ENCODE measurements around the gene SPO11.

Gene SPO11

DNA sequence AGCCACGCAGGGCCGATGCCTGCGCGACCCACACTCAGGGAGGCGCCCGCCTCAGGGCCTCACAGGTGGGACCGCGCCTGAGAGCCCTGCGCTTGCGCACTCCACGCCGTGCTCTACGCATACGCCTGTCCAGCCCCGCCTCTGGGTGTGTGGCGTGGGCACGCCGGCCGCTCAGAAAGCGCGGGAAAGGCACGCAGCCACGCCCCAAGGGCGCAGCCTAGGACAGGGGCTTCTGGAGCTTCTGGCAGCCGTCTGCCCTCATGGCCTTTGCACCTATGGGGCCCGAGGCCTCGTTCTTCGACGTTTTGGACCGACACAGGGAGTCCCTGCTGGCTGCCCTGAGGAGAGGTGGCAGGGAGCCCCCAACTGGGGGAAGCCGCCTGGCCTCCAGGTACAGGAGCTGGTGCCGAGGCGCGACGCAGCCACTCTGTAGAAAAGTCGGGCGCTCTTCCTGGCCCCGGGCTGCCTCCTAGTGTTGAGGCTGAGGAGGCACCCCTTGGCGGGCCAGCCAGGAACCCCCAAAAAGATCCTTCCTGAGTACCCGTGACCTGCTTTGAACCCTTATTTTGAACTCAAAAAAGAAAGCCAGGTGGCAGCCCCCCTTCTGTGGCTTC, at the start of gene SPO11:
SPO11 (plus strand) TSS at position 196 of the 614 bp plus-strand sequence; CDS start at position 261, 65 bp downstream.
- no peaks in the 10 kb centered on the region for H3K36me3 Mint-ChIP-seq (ENCODE audit: low read depth)
- H3K9me3 Mint-ChIP-seq, result no peaks in the 10 kb centered on the region
- no peak within 1 kb of the TSS for H3K4me3 Mint-ChIP-seq
- no peaks in the 10 kb centered on the region for H3K4me1 Mint-ChIP-seq (ENCODE audit: low read depth)
- peaks cover 59% of the 10 kb centered on the region for H3K27me3 Mint-ChIP-seq
- H3K27ac Mint-ChIP-seq, result no peak within 1 kb of the TSS

DNA sequence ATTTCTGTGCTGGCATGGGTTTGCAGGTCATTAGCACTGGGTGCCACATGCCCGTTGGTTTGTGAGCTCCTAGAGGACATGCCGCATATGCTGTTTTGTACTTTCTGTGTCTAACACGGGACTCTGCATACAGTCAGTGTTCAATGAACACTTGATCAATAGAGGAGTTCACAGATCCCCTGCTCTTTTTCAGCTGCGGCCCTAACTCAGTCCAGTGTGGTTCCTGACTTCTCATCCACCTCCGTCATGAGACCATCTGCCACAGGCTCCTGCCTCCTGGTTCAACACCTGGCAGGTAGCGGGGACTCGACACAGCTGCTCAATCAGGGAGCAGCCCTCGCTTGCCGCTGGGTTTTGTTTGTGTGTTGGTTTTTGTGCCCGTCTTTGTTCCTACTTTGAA, 49.4 kb upstream of the SPO11 start:
- Mint-ChIP-seq H3K27me3 (peaks cover 43% of the 10 kb centered on the region), H3K27ac (no peak overlapping the region), H3K9me3 (no peaks in the 10 kb centered on the region), H3K4me1 (ENCODE audit: low read depth) (no peaks in the 10 kb centered on the region), H3K4me3 (no peak overlapping the region), H3K36me3 (ENCODE audit: low read depth) (no peaks in the 10 kb centered on the region)

- Mint-ChIP-seq H3K4me1 (ENCODE audit: low read depth) (no peaks in the 10 kb centered on the region), H3K27ac (no peak overlapping the region), H3K4me3 (no peak overlapping the region), H3K36me3 (ENCODE audit: low read depth) (no peaks in the 10 kb centered on the region), H3K9me3 (no peaks in the 10 kb centered on the region), H3K27me3 (peaks cover 42% of the 10 kb centered on the region)
Observed at GRCh38 chr20:57281900-57282299, 47.7 kb upstream of the SPO11 start.

GRCh38 chr20:57282670-57283361, 46.8 kb upstream of the SPO11 start:
- H3K36me3 Mint-ChIP-seq (ENCODE audit: low read depth), result no peaks in the 10 kb centered on the region
- no peaks in the 10 kb centered on the region for H3K4me1 Mint-ChIP-seq (ENCODE audit: low read depth)
- H3K27ac Mint-ChIP-seq, result no peak overlapping the region
- H3K9me3 Mint-ChIP-seq, result no peaks in the 10 kb centered on the region
- no peak overlapping the region for H3K4me3 Mint-ChIP-seq
- peaks cover 51% of the 10 kb centered on the region for H3K27me3 Mint-ChIP-seq

- H3K27ac Mint-ChIP-seq, result no peak overlapping the region
- no peaks in the 10 kb centered on the region for H3K4me1 Mint-ChIP-seq (ENCODE audit: low read depth)
- no peak overlapping the region for H3K4me3 Mint-ChIP-seq
- peaks cover 61% of the 10 kb centered on the region for H3K27me3 Mint-ChIP-seq
- no peaks in the 10 kb centered on the region for H3K36me3 Mint-ChIP-seq (ENCODE audit: low read depth)
- no peaks in the 10 kb centered on the region for H3K9me3 Mint-ChIP-seq
Observed at GRCh38 chr20:57283860-57284259, 45.7 kb upstream of the SPO11 start.

GRCh38 chr20:57287007-57287880, 42.4 kb upstream of the SPO11 start:
- H3K27me3 Mint-ChIP-seq, result peaks cover 58% of the 10 kb centered on the region
- H3K4me3 Mint-ChIP-seq, result no peak overlapping the region
- H3K27ac Mint-ChIP-seq, result no peak overlapping the region
- no peaks in the 10 kb centered on the region for H3K36me3 Mint-ChIP-seq (ENCODE audit: low read depth)
- H3K4me1 Mint-ChIP-seq (ENCODE audit: low read depth), result no peaks in the 10 kb centered on the region
- H3K9me3 Mint-ChIP-seq, result no peaks in the 10 kb centered on the region

- Mint-ChIP-seq H3K27me3 (peaks cover 59% of the 10 kb centered on the region), H3K4me3 (no peak overlapping the region), H3K27ac (no peak overlapping the region), H3K36me3 (ENCODE audit: low read depth) (no peaks in the 10 kb centered on the region), H3K4me1 (ENCODE audit: low read depth) (no peaks in the 10 kb centered on the region), H3K9me3 (no peaks in the 10 kb centered on the region)
Observed at GRCh38 chr20:57287901-57288300, 41.7 kb upstream of the SPO11 start.

DNA sequence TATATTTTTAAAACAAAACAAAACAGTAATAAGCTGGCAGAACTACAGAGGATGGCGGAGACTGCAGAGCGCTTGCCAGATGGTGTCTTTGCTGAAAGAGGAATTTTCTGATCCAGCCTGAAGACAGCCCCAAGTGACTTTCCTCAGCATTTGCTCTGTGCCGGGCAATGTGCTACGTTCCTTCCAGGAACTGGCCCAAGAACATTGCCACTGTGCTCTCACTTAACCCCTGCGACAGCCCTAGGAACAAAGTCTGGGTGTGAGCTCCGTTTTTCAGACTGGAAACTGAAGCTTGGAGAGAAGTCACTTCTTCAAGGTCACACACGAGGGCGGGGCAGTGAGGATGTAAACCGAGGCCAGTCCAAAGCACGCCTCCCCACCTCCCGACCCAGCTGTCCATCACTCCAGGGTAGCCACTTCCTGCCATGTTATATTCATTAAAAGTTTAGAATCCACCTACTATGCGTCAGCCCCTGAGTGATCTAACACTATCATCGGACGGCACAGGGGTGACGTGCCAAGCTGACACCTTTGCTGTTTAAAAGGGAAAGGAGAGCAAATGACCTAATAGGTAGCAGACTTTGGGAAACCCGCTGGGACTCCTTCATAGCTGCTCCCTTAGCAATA, 40.8 kb upstream of the SPO11 start:
- H3K4me1 Mint-ChIP-seq (ENCODE audit: low read depth), result no peaks in the 10 kb centered on the region
- no peaks in the 10 kb centered on the region for H3K36me3 Mint-ChIP-seq (ENCODE audit: low read depth)
- H3K27ac Mint-ChIP-seq, result no peak overlapping the region
- peaks cover 53% of the 10 kb centered on the region for H3K27me3 Mint-ChIP-seq
- H3K9me3 Mint-ChIP-seq, result no peaks in the 10 kb centered on the region
- no peak overlapping the region for H3K4me3 Mint-ChIP-seq

DNA sequence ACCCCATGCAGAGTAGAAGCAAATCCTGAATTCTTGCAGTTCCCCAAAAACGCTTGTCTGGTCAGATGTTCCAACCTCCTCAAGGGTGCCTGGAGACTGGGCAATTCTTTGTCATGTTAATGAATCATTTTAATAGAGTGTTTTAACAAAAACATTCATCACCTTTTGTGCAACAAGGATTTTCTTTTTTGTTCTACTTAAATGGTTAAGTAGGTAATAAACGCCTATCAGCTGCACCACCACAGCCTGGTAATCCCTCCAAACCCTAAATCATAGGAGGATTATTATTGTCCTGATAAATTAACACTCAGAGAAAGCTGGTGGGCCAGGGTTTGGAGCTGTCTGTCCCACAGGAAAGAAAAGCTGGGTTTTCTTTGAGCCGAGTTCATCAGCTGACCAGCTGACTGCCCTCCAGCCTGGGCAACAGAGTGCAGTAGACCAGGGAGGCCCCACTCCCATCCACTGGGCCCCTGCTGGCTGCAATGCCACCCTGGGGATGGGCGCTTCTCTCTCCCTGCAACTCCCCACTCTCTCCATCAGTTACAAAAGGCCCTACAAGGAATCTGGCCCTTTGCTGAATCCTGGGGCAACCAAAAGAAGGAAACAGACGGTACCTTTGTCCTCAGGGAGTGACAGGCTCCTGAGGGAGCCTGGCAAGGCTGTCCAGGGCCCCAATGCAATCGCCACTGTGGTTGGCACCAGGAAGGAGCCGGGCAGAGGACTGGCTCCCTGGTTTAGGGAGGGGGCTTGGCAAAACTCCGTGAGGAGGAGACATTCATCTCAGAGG, 40.0 kb upstream of the SPO11 start:
- no peak overlapping the region for H3K27ac Mint-ChIP-seq
- H3K4me3 Mint-ChIP-seq, result no peak overlapping the region
- no peaks in the 10 kb centered on the region for H3K36me3 Mint-ChIP-seq (ENCODE audit: low read depth)
- H3K4me1 Mint-ChIP-seq (ENCODE audit: low read depth), result no peaks in the 10 kb centered on the region
- peaks cover 46% of the 10 kb centered on the region for H3K27me3 Mint-ChIP-seq
- no peaks in the 10 kb centered on the region for H3K9me3 Mint-ChIP-seq

DNA sequence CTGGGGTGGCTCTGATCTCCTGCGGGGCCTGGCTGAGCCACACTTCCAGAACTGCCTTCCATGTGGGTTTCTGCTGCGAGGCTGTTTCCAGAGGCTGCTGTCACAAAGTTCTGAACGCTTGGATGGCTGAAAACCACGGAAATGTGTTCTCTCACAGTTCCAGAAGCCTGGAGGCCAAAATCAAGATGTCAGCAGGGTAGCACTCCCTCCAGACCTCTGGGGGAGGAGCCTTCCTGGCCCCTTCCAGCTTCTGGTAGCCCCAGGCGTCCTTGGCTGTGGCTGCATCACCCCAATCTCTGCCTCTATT, 39.5 kb upstream of the SPO11 start:
- Mint-ChIP-seq H3K27ac (no peak overlapping the region), H3K27me3 (peaks cover 46% of the 10 kb centered on the region), H3K4me3 (no peak overlapping the region), H3K9me3 (no peaks in the 10 kb centered on the region), H3K36me3 (ENCODE audit: low read depth) (no peaks in the 10 kb centered on the region), H3K4me1 (ENCODE audit: low read depth) (no peaks in the 10 kb centered on the region)

GRCh38 chr20:57291003-57291402, 38.6 kb upstream of the SPO11 start:
- H3K27ac Mint-ChIP-seq, result no peak overlapping the region
- H3K36me3 Mint-ChIP-seq (ENCODE audit: low read depth), result no peaks in the 10 kb centered on the region
- no peaks in the 10 kb centered on the region for H3K9me3 Mint-ChIP-seq
- H3K4me1 Mint-ChIP-seq (ENCODE audit: low read depth), result no peaks in the 10 kb centered on the region
- no peak overlapping the region for H3K4me3 Mint-ChIP-seq
- H3K27me3 Mint-ChIP-seq, result peaks cover 46% of the 10 kb centered on the region

- Mint-ChIP-seq H3K27ac (no peak overlapping the region), H3K9me3 (no peaks in the 10 kb centered on the region), H3K36me3 (ENCODE audit: low read depth) (no peaks in the 10 kb centered on the region), H3K4me3 (no peak overlapping the region), H3K4me1 (ENCODE audit: low read depth) (no peaks in the 10 kb centered on the region), H3K27me3 (peaks cover 40% of the 10 kb centered on the region)
Observed at GRCh38 chr20:57291694-57292093, 37.9 kb upstream of the SPO11 start.

DNA sequence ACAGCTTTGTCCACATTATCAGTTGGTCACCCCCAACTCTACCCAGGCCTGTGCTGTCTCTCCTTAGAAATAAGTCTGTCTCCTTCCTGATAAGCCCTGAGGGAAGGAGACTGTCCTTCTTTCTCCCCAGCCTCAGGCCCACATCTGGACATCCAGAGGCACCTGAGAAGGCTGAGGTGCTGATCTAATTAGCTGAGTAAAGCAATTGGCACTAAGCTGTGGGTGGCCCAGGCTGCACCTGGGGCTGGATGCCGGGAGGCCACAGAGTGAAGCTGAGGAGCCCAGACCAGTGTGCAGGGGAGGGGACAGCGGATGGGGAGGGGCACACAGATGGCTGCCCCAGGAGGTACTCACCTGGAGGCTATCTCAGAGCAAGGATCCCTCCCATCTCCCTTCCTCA, 37.0 kb upstream of the SPO11 start:
- no peak overlapping the region for H3K4me3 Mint-ChIP-seq
- no peak overlapping the region for H3K27ac Mint-ChIP-seq
- H3K9me3 Mint-ChIP-seq, result no peaks in the 10 kb centered on the region
- no peaks in the 10 kb centered on the region for H3K4me1 Mint-ChIP-seq (ENCODE audit: low read depth)
- H3K27me3 Mint-ChIP-seq, result peaks cover 34% of the 10 kb centered on the region
- no peaks in the 10 kb centered on the region for H3K36me3 Mint-ChIP-seq (ENCODE audit: low read depth)

- H3K36me3 Mint-ChIP-seq (ENCODE audit: low read depth), result no peaks in the 10 kb centered on the region
- H3K4me1 Mint-ChIP-seq (ENCODE audit: low read depth), result no peaks in the 10 kb centered on the region
- no peak overlapping the region for H3K27ac Mint-ChIP-seq
- no peaks in the 10 kb centered on the region for H3K9me3 Mint-ChIP-seq
- peaks cover 20% of the 10 kb centered on the region for H3K27me3 Mint-ChIP-seq
- no peak overlapping the region for H3K4me3 Mint-ChIP-seq
Observed at GRCh38 chr20:57293995-57294394, 35.6 kb upstream of the SPO11 start.
